ENCODE results near the gene IMPA2.
"Not testable (repeated sequence)": the region's sequence is repeated elsewhere in the genome, so short reads cannot be mapped to it uniquely, and the experiment has no call there.

IMPA2 gene

GRCh38 chr18:11981192-11981542, at the start of gene IMPA2:
Gene IMPA2 (plus strand): TSS chr18:11981507. CDS start chr18:11981670, 163 bp downstream.
- DNase-seq = peak; percentile 99

- no peak for DNase-seq
Observed at GRCh38 chr18:11932393-11932792, 48.9 kb upstream of the IMPA2 start.

- peak; percentile 86 for DNase-seq
Observed at GRCh38 chr18:11937874-11938478, 43.3 kb upstream of the IMPA2 start.

- no peak for DNase-seq
Observed at GRCh38 chr18:11940956-11941355, 40.4 kb upstream of the IMPA2 start.

GRCh38 chr18:11943551-11943950, 37.8 kb upstream of the IMPA2 start:
- DNase-seq = no peak

GRCh38 chr18:11944252-11944651, 37.1 kb upstream of the IMPA2 start:
- no peak for DNase-seq

GRCh38 chr18:11944786-11945185, 36.5 kb upstream of the IMPA2 start:
- no peak for DNase-seq

GRCh38 chr18:11945834-11946659, 35.3 kb upstream of the IMPA2 start:
- not testable (repeated sequence) for DNase-seq

- no peak for DNase-seq
Observed at GRCh38 chr18:11946756-11947155, 34.6 kb upstream of the IMPA2 start.

- DNase-seq = peak; percentile 68
Observed at GRCh38 chr18:11947214-11948191, 33.8 kb upstream of the IMPA2 start.

GRCh38 chr18:11948852-11949523, 32.3 kb upstream of the IMPA2 start:
- no peak for DNase-seq

- no peak for DNase-seq
Observed at GRCh38 chr18:11950824-11951223, 30.5 kb upstream of the IMPA2 start.

- DNase-seq = no peak
Observed at GRCh38 chr18:11951390-11951851, 29.9 kb upstream of the IMPA2 start.

GRCh38 chr18:11953113-11953512, 28.2 kb upstream of the IMPA2 start:
- DNase-seq = no peak

- DNase-seq = no peak
Observed at GRCh38 chr18:11955239-11956029, 25.9 kb upstream of the IMPA2 start.

GRCh38 chr18:11956371-11957308, 24.7 kb upstream of the IMPA2 start:
- DNase-seq = no peak

GRCh38 chr18:11957636-11958035, 23.7 kb upstream of the IMPA2 start:
- no peak for DNase-seq

GRCh38 chr18:11959651-11960050, 21.7 kb upstream of the IMPA2 start:
- not testable (repeated sequence) for DNase-seq

GRCh38 chr18:11960743-11961380, 20.4 kb upstream of the IMPA2 start:
- no peak for DNase-seq

- DNase-seq = no peak
Observed at GRCh38 chr18:11962597-11962996, 18.7 kb upstream of the IMPA2 start.
